MG63 (cell line): Measurements from ENCODE around the gene TSC22D3. TPM values are rescaled to one million over a fixed set of nuclear protein-coding genes. Genes with fewer than 3 reads are reported as not detected.
"Not testable (repeated sequence)": the region's sequence is repeated elsewhere in the genome, so short reads cannot be mapped to it uniquely, and the experiment has no call there.

Source experiments
- DNase-seq: peaks from one replicate; pipeline ENCODE4 v3.0.0-alpha.2; 2020
- H3K27me3 ChIP-seq: fragments of 250-450 bp; sonication (Bioruptor Pico); 2 replicates; pipeline ENCODE4 v1.5.1; 2020; ENCODE audit warnings: mild to moderate bottlenecking, moderate library complexity
- H3K36me3 ChIP-seq: fragments of 250-450 bp; sonication (Bioruptor Pico); 2 replicates; pipeline ENCODE4 v1.5.1; 2020; ENCODE audit warnings: mild to moderate bottlenecking, moderate library complexity
- H3K4me3 ChIP-seq: fragments of 250-450 bp; sonication (Bioruptor Pico); 2 replicates; pipeline ENCODE4 v1.5.1; 2020; ENCODE audit warnings: mild to moderate bottlenecking, moderate library complexity
- H3K9me3 ChIP-seq: fragments of 250-450 bp; sonication (Bioruptor Pico); 2 replicates; pipeline ENCODE4 v1.5.1; 2020; ENCODE audit warnings: mild to moderate bottlenecking, moderate library complexity
- total RNA-seq: library from RNA; depleted of rRNA; stranded (reverse); fragments of >200 nt; shearing (Covaris generic); gene quantifications from 2 replicates; pipeline ENCODE4 v1.2.3, GENCODE V29; 2014; ENCODE audit warnings: low replicate concordance

Gene TSC22D3
- total RNA-seq, 1 experiment from 2014 or later, result 17.0 TPM

DNA sequence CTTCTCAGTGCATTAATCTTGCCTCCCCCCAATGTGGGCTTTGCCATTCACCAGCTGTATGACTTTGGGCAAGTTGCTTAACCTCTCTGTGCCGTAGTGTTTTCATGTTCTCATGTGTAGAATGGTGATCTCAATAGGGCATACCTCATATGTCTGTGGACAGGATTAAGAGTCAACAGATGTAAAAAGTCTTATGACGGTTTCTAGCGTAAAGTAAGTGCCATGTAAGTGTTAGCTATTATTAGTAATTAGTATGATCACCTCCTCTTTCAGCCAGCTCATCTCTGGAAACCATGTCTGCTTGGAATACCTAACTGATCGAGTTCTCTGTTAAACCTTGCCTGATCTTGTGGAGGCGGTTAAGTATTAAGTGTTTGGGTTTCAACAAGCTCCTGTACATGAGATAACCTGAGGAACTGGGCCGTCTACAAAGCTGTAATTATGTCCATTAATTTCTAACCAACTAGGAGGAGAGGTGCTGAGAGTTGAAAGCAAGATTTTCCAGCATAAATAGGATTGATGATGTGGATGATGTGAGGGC, 66.3 kb downstream of the TSC22D3 start:
- H3K27me3 ChIP-seq, result no peaks in the 10 kb centered on the region
- no peak overlapping the region for H3K4me3 ChIP-seq
- DNase-seq, result no peak
- H3K36me3 ChIP-seq, result no peaks in the 10 kb centered on the region
- H3K9me3 ChIP-seq, result no peaks in the 10 kb centered on the region

DNA sequence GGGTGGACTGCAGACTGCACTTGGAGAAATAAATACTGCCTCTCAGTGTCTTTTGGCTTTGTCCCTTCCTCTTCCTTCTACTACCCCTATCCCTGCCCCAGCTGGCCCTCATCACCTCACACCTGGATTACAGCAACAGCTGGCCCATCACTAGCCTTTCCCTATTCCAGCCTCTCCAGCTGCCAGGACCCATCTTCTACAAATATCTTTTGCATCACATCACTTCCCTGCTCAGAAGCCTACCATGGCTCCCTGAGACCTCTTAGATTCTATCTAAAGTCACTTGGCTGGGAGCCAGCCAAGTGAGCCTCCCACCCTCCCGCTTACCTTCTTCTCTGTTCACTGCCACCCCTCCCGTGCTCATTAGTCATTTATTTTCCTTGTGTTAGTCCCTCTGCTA, 66.8 kb downstream of the TSC22D3 start:
- Histone ChIP-seq H3K9me3 (no peaks in the 10 kb centered on the region), H3K27me3 (no peaks in the 10 kb centered on the region), H3K4me3 (no peak overlapping the region), H3K36me3 (no peaks in the 10 kb centered on the region)
- no peak for DNase-seq

DNA sequence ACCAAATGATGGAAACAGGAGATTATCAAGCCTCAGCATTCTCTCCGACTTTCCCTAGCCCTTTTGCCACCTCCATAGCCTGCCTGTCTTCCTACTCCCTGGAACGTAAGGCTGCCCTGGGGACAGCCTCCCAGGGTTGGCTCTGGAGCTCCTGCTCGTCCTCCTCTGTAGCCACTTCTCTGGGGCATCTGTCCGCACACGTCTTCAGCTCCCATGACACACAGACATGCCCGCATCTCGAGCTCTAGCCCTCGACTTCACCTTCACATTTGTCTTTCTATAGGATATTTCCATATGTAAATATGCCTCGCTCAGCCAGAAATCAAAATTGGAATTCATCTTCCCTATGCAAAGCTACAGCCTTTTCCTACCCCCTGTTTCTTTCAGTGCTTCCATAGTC, 67.7 kb downstream of the TSC22D3 start:
- no peaks in the 10 kb centered on the region for H3K36me3 ChIP-seq
- H3K4me3 ChIP-seq, result no peak overlapping the region
- DNase-seq, result no peak
- H3K9me3 ChIP-seq, result no peaks in the 10 kb centered on the region
- H3K27me3 ChIP-seq, result no peaks in the 10 kb centered on the region

DNA sequence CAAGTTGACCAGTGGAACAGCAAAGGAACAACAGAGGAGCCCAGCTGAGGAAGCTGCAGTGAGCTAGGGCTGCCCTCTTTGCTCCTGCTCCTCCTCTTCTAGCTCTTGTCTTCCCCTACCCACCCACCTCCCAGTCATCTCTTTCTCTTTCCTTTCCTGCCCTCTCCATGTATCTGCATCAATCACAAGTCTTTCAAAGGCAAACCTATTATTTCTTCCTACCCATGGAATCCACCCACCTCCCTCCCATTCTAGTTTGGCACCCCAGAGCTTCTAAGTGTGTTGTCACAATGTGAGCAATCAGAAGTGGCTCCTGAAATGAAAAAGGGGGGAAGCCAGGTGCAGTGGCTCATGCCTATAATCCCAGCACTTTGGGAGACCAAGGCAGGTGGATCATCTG, 69.3 kb downstream of the TSC22D3 start:
- H3K9me3 ChIP-seq, result no peaks in the 10 kb centered on the region
- DNase-seq, result no peak
- H3K36me3 ChIP-seq, result no peaks in the 10 kb centered on the region
- H3K4me3 ChIP-seq, result no peak overlapping the region
- no peaks in the 10 kb centered on the region for H3K27me3 ChIP-seq

DNA sequence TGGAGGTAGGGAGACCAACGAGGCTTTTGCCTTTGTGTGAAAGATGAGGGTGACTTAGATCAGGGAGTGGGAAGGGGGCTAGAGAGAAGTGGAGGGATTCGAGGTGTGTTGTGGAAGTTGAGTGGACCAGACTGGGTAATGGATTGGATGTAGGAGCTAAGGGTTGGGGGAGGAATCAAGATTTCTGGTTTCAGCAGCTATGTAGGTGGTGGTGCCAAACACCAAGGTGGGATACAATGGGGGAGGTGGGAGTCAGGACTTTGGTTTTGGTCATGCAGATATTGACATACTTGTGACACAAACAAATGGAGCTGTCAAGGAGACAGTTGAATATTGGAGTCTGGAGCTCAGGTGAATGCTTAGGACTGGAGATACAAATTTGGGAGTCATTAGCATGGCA, 71.0 kb downstream of the TSC22D3 start:
- no peak for DNase-seq
- no peaks in the 10 kb centered on the region for H3K27me3 ChIP-seq
- no peak overlapping the region for H3K4me3 ChIP-seq
- H3K9me3 ChIP-seq, result no peaks in the 10 kb centered on the region
- no peaks in the 10 kb centered on the region for H3K36me3 ChIP-seq

DNA sequence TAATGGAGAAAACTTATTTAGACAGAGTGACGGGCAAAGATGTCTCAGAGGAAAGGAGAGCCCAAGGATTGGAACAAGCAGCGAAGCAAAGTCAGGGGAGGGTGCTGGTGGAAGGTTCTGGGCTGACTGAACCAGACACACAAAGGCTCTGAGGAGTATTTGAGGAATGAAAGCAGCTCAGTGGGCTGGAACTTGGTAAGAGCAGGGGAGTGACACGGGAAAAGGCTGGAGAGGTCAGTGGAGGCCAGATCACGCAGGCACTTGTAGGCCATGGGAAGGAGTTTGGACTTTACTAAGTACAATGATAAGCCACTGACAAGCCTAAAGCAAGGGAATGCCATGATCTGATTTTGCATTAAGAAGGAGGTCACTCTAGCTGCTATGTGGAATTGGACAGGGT, 71.4 kb downstream of the TSC22D3 start:
- Histone ChIP-seq H3K9me3 (no peaks in the 10 kb centered on the region), H3K27me3 (no peaks in the 10 kb centered on the region), H3K4me3 (no peak overlapping the region), H3K36me3 (no peaks in the 10 kb centered on the region)
- DNase-seq, result no peak

DNA sequence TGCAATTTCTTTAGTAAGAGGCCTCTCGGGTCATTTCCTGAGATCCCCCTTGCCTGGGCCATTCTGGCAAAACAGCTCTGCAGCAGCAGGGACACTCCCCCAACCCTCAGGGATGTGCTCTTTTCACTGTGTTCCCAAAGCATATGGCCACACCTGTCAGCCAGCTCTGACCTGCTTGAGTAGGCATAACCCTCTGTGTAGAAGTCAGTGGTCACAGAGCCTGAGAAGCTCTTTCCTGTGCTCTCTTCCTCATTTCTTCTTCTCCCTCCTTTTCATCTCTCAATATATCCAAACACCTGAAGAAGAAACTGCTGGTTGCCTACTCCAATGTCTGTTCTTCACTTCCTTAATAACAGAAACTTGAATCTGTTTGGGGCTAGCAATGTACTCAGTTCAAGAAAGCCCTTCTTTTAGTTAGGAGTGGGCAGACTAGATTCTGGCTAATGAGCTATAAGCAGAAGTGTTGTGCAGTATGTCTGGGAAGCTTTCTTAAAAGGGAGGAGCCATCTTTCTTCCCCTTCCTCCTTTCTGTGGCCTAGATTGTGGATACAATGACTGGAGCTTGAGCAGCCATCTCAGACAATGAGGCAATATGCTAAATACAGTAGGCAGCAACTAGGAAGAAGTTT, 74.0 kb downstream of the TSC22D3 start:
- Histone ChIP-seq H3K9me3 (no peaks in the 10 kb centered on the region), H3K36me3 (no peaks in the 10 kb centered on the region), H3K27me3 (no peaks in the 10 kb centered on the region), H3K4me3 (no peak overlapping the region)
- no peak for DNase-seq

DNA sequence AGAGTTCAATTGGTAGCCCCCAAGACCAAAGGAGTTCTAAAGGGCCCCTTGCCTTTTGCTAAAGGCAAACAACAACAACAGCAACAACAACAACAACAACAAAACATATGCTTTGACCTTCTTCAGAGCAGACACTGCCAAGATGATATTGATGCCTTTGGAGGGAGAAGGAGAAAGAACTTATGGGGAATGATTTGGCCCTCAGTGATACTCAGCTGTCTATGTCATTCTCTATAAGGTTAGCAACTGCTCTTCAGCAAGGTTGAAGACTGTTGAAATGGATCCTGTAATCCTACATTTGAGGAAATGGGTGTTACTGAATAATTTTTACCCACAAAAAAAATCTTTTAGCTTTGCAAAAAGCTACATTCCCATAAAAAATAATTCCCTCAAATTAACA, 74.8 kb downstream of the TSC22D3 start:
- no peak overlapping the region for H3K4me3 ChIP-seq
- no peaks in the 10 kb centered on the region for H3K27me3 ChIP-seq
- DNase-seq, result no peak
- H3K9me3 ChIP-seq, result no peaks in the 10 kb centered on the region
- no peaks in the 10 kb centered on the region for H3K36me3 ChIP-seq

DNA sequence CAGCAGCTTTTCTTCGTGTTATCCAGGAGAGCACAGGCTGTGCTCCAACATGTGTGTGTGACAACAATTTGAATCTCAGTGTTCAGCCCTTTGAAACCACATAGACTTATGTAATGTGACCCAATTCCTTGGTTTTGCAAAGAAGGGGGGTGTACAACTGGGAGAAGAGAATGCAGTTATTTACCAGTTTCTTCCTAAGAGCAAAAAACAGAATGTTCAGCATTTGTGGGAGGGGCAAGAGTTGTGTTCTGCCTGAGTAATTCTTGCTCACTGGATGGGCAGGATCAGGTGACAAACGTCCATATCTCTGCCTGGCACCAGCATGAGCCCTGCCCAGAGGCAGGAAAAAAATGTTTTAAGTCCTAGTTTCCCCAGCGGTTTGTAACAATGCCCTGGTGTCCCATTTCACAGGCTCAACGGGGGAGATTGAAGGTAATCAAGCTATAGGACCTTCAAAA, 75.2 kb downstream of the TSC22D3 start:
- Histone ChIP-seq H3K36me3 (no peaks in the 10 kb centered on the region), H3K27me3 (no peaks in the 10 kb centered on the region), H3K9me3 (no peaks in the 10 kb centered on the region), H3K4me3 (no peak overlapping the region)
- no peak for DNase-seq

DNA sequence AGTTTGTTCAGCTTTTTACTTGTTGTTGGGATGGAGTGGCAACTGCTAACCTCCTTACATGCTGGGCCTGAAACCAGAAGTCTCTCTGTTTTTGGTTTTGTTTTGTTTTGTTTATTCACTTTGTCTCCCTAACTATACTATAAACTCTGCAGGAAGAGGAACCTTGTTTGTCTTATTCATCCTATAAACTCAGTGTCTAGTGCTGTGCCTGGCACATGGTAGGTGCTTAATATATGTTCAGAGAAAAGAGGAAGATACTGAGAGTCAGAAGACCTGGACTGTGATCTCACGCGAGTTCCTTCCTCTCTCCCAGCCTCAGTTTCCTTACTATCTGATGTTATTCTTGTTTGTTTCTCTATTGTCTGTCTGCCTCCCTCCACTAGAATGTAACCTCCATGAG, 76.0 kb downstream of the TSC22D3 start:
- no peaks in the 10 kb centered on the region for H3K27me3 ChIP-seq
- no peak for DNase-seq

DNA sequence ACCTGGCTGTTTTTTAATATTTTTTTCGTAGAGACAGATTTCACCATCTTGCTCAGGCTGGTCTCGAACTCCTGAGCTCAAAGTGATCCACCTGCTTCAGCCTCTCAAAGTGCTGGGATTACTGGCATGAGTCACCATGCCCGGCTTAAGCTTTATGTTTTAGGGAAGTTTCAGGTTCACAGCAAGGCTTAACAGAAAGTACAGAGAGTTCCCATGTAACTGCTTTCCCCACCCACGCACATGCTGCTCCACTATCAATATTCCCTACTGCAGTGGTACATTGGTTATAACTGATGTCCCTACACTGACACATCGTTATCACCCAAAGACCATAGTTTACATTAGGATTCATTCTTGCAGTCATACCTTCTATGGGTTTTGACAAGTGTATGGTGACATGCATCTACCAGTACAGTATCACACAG, 84.6 kb downstream of the TSC22D3 start:
- Histone ChIP-seq H3K27me3 (no peaks in the 10 kb centered on the region), H3K9me3 (no peaks in the 10 kb centered on the region), H3K4me3 (no peak overlapping the region), H3K36me3 (no peaks in the 10 kb centered on the region)
- no peak for DNase-seq

More for the DNA sequence above, 76.0 kb downstream of the TSC22D3 start:
- Histone ChIP-seq H3K36me3 (no peaks in the 10 kb centered on the region), H3K9me3 (no peaks in the 10 kb centered on the region), H3K4me3 (no peak overlapping the region)

DNA sequence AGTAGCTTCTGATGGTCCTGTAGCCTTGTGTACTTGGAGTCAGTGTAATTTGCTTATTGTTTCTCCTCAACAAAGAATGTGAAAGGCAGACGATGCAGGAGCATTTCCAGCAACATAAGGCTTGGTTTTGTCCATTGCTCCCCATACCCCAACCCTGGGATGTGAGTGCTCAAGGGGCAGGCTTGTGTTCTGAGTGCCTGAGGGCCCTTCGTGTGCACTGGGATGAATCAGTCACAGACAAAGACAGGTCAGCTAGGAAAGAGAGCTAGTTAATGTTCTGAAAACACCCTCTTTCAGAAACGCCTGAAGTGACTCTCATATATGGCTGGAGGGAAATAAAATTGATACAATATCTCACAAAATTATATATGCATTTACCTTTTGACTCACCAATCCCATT, 88.1 kb downstream of the TSC22D3 start:
- Histone ChIP-seq H3K27me3 (no peaks in the 10 kb centered on the region), H3K36me3 (no peaks in the 10 kb centered on the region), H3K9me3 (no peaks in the 10 kb centered on the region), H3K4me3 (no peak overlapping the region)
- DNase-seq, result no peak

DNA sequence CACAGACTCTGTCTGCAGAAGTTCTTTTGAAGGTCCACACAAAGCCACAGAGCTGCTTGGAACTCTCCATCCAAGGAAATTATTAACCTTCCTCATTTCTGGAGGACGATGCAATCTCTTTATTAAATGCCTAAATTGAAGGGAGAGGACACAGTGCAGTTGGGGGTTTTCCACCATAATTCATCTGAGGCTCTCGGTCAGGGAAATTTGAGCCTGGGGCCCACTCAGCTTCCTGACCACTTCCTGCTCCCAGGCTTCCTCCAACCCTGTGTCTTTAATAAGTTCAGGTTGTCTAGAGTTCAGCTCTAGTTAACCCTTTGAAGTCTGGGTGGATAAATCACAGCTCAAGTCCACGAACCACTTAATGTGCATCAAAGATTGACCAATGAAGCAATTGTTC, 88.8 kb downstream of the TSC22D3 start:
- Histone ChIP-seq H3K36me3 (no peaks in the 10 kb centered on the region), H3K4me3 (no peak overlapping the region), H3K27me3 (no peaks in the 10 kb centered on the region), H3K9me3 (no peaks in the 10 kb centered on the region)
- no peak for DNase-seq

DNA sequence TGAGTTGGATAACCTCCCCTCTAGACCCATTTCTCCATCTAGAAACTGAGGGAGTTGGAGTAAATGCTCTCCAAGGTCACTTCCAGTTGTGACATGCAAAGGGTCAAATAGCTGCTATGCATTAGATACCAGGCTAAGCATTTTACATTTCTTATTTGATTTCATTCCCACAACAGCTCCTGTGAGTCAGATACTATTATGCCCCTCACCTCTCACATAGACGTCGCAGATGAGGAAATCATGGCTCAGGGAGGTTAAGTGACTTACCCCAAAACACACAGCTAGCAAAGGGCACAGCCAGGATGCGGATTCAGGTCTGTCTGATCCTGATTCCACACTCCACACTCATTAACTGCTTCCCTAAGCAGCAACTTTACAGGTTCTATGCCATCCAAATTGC, 89.6 kb downstream of the TSC22D3 start:
- DNase-seq, result no peak
- no peak overlapping the region for H3K4me3 ChIP-seq
- no peaks in the 10 kb centered on the region for H3K27me3 ChIP-seq
- no peaks in the 10 kb centered on the region for H3K9me3 ChIP-seq
- H3K36me3 ChIP-seq, result no peaks in the 10 kb centered on the region

DNA sequence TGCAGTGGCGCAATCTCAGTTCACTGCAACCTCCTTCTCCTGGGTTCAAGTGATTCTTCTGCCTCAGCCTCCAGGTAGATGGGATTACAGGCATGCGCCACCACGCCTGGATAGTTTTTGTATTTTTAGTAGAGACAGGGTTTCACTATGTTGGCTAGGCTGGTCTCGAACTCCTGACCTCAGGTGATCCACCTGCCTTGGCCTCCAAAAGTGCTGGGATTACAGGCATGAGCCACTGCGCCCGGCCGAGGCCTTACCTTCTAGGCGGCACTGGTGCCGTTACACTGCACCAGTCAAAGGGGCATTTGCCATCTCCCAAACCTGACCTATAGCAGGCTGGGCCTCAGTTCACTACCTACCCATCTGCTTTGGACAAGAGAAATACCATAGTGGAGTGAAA, 90.0 kb downstream of the TSC22D3 start:
- H3K4me3 ChIP-seq, H3K27me3 ChIP-seq, H3K9me3 ChIP-seq, DNase-seq, H3K36me3 ChIP-seq: not testable (repeated sequence)

DNA sequence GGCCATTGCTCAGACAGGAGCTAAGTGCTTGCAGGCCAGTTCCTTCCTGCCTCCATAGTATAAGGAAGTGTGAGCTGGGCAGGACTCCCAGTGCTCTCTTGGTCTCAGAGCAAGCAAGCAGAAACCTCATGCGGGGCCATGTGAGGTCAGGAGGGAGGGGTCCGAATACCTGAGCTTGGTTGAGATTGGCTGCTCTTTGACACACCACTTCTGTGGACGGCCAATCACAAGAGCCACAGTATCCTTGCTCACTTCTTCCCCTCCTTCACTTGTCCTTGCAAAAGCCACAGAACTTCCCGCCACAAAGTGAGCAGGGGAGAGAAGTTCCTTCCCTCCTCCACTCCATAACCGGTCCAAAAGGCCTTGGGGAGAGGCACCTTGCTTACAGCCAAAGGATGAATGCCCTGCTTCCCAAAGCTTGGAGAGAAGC, 90.6 kb downstream of the TSC22D3 start:
- Histone ChIP-seq H3K27me3 (no peaks in the 10 kb centered on the region), H3K9me3 (no peaks in the 10 kb centered on the region), H3K4me3 (no peak overlapping the region), H3K36me3 (no peaks in the 10 kb centered on the region)
- DNase-seq, result no peak

DNA sequence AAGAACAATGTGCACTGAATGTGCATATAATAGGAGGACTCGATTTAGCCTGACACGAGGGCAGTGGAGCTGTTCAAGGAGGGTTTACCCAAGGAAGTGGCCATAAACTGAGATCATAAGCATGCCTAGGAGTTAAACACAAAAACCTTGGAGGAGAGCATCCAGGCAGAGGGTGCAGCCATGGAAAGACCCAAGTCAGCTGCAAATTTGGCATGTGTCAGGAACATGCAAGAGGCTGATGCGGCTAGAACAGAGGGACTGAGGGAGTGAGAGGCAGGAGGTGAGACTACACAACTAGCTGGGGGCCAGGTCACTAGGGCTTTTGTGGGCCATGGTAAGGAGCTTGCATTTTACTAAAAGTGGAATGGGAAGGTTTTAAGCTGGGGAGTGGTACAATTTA, 91.7 kb downstream of the TSC22D3 start:
- DNase-seq, result no peak
- H3K4me3 ChIP-seq, result no peak overlapping the region
- H3K27me3 ChIP-seq, result no peaks in the 10 kb centered on the region
- no peaks in the 10 kb centered on the region for H3K9me3 ChIP-seq
- no peaks in the 10 kb centered on the region for H3K36me3 ChIP-seq

DNA sequence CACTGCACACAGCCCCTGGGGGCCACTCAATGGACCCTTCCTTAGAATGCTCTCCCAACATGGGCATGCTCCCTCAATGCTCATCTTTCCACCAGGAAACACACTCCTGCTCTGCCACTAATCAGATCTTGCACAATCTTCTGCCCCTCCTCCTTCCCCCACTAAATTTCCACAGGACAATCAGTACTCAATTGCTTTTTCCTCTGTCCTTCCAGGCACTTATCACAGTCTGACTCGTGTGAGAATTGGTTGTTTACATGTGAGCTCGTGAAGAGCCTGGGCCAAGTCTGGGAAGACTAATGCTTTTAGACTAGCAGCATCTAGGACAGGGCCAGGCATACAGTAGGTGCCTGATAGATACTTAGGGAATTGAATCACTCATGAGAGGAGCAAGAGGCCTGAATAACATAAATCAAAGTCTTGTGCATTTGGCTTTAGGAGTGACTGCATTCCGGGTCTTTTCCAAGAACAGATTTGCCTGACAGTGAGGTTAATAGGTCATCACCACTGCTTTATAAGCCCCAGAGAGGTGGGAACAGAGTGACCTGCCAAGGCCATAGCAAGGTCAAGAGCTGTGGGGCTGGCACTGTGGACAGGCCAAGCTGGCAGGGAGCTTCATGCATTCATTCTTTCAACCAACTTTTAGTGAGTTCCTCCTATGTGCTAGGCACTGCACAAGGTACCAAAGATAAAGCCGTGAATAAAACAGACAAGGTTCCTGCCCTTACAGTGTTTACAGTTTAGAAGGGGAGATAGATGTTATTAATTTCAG, 92.3 kb downstream of the TSC22D3 start:
- Histone ChIP-seq H3K4me3 (no peak overlapping the region), H3K27me3 (no peaks in the 10 kb centered on the region), H3K9me3 (no peaks in the 10 kb centered on the region), H3K36me3 (no peaks in the 10 kb centered on the region)
- no peak for DNase-seq
